GM21447 (cell line): ENCODE measurements around the gene FAT4.

Experiments used
- ATAC-seq: cut with Tn5 transposase; IDR thresholded peaks from one replicate; pipeline ENCODE4 v1.9.1; 2021; ENCODE audit not compliant: unreplicated experiment

Gene FAT4

DNA sequence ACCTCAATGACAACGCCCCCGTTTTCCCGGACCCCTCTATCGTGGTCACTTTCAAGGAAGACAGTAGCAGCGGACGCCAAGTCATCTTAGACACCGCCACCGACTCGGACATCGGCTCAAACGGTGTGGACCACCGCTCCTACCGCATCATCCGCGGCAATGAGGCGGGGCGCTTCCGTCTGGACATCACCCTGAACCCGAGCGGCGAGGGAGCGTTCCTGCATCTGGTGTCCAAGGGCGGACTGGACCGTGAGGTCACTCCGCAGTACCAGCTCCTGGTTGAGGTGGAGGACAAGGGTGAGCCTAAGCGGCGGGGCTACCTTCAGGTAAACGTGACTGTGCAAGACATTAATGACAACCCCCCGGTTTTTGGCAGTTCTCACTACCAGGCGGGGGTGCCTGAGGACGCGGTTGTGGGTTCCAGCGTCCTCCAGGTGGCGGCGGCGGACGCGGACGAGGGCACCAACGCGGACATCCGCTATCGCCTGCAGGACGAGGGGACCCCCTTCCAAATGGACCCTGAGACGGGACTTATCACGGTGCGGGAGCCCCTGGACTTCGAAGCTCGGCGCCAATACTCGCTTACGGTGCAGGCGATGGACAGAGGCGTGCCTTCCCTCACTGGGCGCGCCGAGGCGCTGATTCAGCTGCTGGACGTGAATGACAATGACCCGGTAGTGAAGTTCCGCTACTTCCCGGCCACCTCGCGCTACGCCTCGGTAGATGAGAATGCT, 2.2 kb downstream of the FAT4 start:
- ATAC-seq: no peak

DNA sequence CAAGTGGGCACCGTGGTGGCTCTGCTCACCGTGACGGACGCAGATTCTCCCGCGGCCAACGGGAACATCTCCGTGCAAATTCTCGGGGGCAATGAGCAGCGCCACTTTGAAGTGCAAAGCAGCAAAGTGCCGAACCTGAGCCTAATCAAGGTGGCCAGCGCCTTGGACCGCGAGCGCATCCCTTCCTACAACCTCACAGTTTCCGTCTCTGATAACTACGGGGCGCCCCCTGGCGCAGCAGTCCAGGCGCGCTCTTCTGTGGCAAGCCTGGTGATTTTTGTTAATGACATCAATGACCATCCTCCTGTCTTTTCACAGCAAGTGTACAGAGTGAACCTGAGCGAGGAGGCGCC, 2.7 kb downstream of the FAT4 start:
- no peak for ATAC-seq

DNA sequence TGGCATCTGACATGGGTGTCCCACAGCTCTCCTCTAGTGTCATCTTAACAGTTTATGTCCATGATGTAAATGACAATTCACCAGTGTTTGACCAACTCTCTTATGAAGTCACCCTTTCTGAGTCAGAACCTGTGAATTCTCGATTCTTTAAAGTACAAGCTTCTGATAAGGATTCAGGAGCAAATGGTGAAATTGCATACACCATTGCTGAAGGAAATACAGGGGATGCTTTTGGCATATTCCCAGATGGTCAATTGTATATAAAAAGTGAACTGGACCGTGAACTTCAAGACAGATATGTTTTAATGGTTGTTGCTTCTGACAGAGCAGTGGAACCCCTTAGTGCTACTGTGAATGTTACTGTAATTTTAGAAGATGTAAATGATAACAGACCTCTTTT, 4.6 kb downstream of the FAT4 start:
- no peak for ATAC-seq

DNA sequence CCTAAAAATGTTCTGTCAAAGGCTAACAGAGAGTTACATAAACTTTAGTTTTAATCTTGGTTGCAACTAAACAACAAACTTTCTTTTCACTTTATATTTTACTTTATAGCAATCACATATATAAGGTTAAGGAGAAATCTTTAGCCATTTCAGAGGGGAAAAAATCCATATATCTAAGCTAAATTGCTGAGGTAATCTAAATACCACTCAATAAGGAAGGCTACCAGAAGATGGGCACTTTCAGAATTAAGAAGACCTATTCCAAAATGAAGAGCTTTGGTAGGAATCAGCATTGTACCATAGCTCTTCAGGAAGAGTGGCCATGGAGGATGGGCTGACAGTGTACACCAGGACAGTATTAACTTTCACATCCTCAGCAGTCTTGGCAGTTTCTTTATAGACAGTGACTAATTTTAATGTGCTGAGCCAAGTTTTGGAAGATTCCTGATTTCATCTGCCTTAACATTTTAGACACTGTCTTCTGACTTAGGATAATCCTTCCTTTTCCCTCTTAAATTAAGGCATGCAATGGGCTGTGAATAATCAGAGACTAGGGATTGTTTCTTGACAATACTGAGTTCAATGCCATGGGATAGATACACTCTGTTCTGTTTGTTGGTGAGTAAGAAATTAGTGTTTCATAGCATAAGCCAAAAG, 7.1 kb downstream of the FAT4 start:
- no peak for ATAC-seq

DNA sequence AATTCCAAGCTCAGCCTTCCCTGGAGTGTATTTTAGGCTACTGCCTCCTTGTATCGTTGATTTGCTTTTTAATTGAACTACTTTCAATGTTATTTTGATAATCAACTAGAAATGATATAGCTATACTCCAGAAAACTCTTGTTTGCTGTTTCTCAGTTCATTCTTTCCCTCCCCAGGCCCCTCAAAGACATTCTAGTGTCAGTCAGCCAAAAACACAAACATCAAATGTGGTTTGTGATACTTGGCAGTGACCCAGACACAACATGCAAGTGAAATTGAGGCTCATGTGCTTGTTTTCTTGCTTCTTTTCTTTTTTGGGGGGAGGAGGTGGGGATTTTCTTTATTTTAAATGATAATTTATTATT, 7.6 kb downstream of the FAT4 start:
- ATAC-seq: no peak

DNA sequence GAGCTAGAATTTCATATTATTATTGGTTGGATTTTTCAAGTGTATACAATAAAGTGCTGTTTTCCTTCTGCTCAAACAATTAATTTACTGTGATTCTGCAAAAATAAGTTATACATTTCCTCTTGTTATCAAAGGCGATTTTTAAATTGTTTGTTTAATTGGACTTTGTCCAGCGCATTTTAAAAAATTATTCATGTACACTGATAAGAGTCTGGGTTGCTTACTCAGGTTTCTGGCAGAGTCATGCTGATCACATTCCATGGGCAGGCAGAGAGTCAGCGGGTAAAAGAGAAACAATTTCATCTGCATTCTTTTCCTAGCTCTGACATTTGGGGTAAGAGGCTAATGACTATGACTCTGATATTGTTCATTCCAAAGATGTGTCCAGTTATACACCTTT, 8.9 kb downstream of the FAT4 start:
- no peak for ATAC-seq

DNA sequence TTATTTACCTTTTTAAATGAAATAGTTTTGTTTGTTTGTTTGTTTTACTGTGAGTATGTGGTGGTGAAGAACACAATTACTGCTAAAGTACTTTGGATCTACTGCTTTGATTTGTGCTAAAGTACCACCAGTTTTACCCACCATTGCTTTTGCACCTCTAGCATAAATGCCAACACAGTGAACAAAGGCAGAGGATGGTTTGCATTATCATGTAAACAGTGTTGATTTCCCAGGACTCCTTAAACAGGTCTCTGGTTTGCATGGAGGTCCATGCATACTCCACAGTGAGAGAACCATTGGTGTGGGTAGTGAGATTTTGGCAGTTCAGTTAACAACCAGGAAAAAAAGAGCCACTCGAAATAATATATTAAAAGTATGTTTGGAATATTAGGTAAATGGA, 11.0 kb downstream of the FAT4 start:
- ATAC-seq: no peak

DNA sequence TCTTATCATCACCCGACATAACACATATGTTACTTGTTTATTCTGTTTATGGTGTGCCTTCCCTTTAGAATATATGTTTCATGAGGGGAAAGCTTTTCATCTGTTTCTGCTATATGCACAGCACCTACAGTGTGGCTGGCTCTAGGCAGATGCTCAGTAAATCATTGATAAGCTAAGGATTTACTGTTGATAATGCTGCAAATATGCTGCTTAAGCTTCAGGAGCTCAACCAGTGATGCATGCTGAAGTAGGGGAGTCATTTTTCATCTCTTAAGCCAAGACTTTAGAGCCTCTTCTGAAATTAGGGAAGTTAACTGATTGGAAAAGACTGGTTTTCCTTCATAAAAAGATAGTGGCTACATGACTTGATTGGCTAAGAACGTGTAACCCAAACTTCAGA, 16.4 kb downstream of the FAT4 start:
- no peak for ATAC-seq

DNA sequence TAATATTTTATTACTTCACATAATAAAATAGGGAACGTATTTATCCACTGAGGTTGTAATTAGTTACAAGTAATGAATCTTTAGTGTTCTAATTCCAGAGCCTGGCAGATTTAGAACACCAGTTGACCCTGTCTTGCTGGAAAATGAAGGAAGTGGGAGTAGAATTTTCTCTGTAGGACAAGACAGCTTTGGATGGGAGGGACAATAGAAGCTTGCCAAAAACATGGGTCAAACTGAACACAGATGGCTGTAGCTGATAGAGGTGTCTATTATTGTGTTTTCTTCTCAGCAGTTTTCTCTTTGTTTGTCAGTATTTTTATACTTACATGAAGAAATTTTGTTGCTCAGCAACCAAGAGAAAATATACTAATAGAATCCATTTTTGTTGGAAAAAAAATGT, 20.2 kb downstream of the FAT4 start:
- no peak for ATAC-seq

DNA sequence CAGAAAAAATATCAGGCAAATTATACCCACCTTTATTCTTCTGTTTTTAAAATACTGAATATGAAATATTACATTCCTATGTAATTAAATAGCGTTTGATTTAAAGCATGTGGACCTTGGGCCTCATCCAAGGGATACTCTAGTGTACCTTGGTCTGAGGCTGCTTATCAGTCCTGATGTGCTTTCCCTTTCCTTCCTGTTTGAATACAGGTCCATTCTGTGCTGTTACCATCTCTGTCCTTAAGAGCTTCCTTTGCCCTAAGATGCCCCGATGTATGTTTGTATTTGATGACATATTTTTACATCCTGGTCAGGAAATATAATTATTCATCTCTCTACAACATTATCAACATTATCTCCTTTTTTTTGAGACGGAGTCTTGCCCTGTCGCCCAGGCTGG, 24.1 kb downstream of the FAT4 start:
- no peak for ATAC-seq

DNA sequence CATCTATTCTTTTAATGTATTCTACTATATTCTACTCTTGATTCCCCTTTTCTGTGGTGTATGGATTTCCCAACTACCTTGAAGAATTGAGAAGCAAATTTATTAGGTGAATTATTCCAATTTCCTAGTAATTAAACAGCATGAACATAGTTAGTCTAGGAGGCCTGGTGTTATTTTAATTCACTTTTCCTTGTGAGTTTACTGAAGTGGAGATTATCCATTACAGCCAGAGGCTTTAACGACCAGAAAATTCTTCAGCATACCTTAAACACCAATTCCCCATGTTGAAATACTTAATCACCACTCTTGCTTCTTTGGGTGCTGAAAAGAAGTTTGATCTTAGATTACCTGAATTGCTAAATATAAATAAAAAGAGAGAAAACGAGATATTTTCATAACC, 29.4 kb downstream of the FAT4 start:
- no peak for ATAC-seq

DNA sequence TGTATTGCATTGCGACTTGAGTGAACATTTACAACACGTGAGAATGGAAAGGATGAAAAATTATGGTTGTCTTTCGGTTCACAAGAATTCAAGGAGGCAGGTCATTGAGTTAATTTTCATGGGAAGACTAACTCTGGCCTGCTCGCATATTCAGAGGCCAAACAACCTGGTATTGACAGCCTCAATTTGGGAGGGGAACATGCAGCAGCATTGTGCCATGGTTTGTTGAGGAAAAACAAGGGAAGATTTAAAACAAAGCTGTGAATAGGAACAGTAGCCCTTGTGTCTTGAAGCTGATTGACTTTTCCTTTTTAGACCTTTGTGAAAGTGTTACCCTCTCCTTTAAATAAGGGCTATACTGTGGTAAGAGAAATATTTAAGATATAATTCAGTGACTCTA, 31.9 kb downstream of the FAT4 start:
- ATAC-seq: no peak

DNA sequence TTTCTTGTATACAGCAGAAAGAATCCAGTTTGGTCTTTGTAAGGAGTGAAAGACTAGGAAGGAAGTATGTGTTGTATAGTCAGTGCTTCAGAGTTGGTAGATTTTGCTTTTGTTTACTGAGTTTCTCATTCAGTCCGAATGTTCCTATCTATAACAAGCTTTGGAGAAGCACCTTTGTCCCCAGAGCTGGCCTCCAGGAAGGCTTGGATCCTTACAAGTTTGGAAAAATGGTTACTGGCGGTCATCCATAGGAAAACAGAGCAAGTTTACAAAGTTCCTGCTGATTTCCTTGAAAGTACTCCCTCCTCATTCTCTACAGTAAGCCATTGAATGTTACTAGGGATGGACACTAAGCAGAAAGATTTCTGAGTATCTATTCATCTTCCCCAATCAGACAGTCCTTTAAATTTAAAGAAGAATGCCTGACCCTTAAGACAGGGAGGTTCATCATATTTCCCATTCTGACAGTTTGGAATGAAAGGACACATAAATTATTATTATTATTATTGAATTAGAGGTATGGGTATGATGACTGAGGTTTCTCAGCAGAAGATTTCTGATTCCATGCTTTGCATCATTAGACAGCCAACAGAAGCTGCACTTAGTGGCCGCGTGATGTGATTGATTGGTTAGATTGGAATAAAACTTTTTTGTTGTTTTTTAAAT, 35.8 kb downstream of the FAT4 start:
- no peak for ATAC-seq

DNA sequence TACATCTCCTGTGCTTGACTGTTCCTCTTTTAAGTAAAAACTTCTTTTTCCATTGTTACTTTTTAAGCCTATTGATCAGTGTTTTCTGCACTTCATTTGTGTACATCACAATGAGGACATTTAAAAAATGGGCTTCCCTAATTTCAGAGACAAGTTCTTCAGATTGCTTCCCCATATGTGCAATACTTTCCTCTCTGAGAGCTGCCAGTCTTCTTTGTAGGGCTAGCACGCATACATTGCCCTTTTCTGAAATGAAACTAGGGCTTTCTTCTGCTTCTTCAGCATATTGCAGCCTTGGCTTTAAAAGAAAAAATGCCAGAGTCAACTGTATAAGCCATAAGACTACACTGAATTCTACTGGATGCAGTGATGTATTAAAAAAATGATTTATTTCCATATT, 37.8 kb downstream of the FAT4 start:
- ATAC-seq: no peak

DNA sequence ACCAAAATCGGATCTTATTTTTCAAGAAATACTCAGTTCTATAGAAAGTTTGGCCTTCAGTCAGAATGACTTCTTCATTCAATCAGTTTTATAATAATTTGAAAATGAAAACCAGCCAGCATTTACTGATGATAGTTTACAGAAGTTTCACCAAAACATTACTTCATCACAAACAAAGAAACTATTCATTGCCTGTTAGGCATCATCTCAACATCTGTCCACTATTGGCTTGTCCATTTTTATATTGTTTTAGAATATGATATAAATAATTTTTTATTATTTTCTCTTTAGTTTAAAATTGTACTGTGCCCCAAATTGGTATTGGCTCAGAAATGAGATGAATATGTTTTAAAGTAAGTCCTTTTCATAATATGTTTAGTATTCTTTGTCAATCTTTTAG, 38.4 kb downstream of the FAT4 start:
- ATAC-seq: no peak

DNA sequence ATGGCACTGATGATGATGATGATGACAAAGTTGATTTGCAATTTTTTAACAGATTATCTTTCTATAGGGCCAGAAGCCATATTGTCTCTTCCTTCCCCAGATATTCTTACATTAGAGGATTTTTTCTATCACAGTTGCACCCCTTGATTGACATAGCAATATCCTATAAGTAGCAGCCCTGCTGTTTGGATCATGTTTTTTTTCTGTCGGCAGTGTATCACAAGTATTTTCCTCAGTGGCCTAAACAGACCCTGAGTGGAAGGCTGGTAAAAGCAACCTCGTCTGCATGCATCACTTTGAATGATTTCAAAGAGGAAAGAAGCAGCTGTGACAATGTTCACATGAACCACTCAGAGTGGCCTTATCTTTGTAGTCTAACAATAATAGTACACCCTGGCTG, 41.0 kb downstream of the FAT4 start:
- no peak for ATAC-seq

DNA sequence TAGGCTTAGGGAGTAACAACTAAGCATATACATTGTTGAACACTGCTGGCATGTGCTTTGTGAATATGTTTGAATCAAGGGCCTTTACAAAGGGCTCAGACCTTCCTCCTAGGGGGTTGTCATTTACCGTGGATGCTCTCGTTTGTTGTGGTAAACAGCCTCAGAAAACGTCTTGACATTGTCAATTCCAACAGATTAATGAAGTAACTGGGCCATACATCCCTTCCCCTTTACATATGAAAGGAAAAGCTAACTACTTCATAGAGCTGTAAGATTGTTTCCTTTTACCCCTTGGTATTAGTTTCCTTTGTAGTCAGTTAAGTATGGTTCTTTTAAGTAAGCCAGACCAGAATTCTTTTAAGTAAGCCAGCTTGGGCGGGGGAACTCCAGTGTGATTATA, 42.9 kb downstream of the FAT4 start:
- no peak for ATAC-seq

DNA sequence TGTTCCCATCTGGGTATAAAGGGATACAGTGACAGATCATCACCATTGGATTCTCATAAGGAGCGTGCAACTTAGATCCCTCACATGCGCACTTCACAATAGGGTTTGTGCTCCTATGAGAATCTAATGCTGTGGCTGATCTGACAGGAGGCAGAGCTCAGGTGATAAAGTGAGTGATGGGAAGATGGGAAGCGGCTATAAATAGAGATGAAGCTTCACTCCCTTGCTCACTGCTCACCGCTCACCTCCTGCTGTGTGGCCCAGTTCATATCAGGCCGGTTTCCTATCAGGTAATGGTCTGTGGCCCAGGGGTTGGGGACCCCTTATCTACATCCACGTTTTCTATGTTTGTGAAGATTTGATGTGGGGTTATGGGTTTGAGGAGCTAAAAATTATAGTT, 43.7 kb downstream of the FAT4 start:
- no peak for ATAC-seq

DNA sequence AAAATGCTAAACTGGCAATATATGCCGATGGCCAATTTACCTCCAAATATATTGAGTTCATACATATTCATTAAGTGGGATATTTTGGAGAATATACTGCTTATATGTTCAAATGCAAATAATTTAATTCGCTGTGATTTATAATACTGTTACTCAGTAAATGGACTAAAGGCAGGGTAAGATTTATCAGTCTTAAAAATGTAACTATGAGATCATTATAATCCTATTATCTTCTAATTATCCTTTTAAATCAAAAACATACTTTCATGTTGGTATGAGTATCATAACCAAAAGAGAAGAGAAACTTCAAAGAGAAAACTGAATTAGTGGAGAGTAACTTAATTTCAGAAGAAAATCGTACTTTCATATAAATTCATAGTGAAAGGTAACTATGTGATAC, 44.6 kb downstream of the FAT4 start:
- no peak for ATAC-seq

DNA sequence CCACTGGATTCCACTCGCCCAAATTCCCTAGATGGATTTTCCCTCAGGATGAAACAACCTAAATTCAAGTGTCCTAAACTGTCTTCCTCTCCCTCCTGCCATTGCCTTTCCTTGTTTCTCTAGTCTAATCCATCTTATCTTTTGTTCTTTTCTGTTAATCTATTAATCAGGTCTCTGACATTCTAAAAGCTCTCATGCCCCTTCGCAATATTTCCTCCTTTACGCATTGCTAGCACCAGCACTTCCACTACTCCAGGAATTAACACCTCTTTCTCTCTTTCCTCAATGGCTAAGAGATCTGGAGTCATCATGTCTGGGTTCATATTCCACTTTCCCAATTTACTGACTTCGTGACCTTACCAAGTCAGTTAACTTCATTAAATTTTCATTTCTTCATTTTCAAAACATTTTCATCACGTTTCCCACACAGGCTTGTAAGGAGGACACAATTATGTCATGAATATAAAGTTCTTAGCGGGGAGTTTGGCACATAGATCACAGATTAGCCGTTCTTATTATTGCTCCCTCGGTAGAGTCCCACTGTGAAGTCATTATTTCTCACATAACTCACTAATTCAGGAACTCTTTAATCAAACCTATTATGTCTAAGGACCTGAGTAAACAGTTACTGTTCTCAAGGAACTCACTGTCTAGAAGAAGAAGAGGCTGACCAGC, 45.3 kb downstream of the FAT4 start:
- ATAC-seq: no peak

DNA sequence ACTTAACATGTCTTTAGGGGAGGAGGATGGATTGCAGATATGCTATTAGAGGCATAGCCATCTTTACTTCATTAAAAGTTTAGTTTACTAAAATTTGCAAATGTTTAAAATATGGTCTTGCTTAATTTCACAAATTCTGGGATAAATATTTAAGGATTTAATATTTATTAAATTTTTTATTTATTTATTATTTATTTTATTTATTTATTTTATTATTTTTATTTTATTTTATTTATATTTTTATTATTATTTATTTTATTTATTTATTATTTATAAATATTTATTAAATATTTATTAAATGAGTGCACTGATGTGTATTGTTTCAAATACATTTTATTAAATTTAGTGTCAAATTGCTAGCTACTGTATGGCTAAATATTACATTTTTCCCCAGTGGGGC, 46.0 kb downstream of the FAT4 start:
- ATAC-seq: no peak
